HG03039 (cell line): ENCODE results near the gene CEND1.

ENCODE experiments used
- ATAC-seq: cut with Tn5 transposase; IDR thresholded peaks from one replicate; pipeline ENCODE4 v1.9.1; 2021; ENCODE audit warnings: mild to moderate bottlenecking, moderate library complexity; ENCODE audit not compliant: unreplicated experiment

CEND1 gene

DNA sequence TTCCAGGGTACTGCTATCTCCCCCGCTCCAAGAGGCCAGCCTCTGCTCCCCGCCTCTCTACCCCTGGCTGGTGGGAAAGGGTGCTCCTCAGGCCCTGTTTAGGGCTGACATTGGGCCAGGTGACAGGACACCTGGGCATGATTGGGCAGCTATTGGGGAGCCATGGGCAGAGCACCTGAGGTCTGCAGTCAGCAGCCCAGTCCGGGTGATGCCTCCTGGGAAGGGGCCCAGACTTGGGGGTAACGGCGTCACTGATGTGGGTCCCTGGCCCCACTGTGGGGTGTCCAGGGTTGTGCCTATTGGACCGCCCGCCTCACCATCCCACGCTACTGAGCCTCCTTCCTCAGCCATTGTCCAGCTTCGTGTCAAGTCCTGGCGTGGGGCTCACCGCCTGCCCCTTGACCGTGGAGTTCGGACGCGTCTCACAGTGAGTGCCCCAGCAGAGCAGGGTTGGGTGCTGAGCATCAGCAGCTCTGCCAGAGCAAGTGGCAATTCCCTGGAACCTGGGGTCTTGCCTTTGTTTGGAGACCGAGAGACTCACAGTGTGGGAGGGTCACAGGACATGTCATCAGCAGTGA is 9.8 kb downstream of the CEND1 start:
- no peak for ATAC-seq

DNA sequence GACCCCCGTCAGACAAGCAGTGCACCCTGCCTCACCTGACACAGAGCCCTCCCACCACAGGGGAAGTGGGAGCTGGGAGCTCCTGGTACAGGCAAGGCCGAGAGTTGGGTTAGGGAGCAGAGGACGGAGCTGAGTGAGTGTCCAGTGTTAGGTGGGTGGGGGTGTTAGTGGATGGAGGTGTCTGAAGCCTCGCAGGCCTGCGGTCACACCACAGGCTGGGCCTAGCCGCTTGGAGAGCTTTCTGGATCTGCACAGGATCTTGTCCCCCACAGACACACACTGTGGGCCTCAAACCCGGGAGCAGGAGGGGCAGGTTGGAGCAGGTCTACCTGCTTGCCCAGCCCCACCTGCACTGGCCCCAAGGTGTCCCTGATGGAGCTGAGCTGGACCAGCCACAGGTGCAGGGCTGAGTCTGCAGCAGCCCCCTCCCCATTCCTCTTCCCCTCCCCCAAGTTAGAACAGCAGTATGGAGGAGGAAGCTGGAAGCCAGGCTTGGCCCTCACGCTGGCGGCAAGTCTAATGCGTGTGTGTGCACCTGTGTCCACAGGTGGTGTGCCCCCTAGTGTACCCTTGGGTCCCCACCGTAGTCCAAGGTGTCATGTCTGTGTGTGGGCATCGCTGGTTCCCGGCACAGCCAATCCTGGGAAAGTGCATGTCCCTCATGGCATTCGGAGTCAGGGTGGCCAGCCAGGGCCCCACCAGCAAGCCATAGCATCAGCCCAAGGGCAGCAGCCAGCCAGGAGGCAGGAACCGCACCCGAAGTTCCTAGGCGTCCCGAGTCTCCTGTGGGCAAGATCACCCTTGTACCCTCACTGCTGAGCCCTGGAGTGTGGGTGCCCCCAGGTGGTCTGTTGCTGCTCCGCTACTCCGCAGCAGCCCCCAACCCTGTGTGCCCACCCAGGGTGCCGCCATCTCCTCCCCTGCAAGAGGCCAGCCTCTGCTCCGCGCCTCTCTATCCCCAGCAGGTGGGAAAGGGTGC is 10.6 kb downstream of the CEND1 start:
- no peak for ATAC-seq

DNA sequence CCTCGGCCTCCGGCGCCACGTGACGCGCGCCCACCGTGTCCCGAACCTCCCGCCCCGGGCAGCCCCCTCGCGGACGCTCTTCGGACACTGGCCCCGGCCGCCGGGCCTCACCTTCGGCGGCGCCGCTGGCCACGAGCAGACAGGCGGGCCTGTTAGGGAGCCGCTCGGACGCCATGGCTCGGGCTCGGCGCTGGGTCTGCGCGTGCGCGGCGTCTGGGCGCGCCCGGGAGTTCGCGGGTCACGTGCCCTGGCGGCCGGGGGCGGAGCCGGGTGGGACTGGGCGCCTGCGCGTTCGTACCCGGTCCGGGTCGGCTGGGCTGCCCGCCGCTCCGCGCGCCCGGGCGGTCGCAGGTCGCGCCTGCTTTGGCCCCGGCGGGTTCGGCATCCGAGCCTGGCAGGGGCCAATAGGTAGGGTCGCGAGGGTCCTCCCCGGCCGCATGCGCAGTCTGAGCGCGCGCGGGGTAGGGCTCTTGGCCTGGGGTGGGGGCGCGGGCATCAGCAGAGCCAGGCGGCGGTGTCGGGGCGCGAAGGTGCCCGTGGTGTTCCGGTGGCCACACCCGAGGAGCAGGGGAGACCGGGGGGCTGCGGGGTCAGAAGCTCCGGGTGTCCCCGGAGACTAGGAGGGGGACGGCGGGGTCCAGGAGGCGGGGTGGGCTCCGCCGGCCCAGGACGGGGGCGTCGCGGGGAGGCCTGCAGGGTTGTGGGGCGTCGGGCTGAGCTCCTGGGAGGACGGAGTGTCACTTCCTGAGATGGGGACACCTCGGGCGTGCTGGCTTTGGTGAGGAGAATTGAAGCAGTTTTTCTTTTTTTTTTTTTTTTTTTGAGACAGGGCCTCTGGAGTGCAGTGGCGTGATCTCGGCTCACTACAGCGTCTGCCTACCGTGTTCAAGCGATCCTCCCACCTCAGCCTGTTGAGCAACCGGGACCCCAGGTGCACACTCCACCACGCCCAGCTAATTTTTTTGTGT is 12.3 kb downstream of the CEND1 start, which contains the start of gene GATD1:
TSS of gene GATD1 (minus strand) at position 200 of the 968 bp plus-strand sequence. CDS start at position 175, 25 bp downstream.
- ATAC-seq = peak; percentile 60

DNA sequence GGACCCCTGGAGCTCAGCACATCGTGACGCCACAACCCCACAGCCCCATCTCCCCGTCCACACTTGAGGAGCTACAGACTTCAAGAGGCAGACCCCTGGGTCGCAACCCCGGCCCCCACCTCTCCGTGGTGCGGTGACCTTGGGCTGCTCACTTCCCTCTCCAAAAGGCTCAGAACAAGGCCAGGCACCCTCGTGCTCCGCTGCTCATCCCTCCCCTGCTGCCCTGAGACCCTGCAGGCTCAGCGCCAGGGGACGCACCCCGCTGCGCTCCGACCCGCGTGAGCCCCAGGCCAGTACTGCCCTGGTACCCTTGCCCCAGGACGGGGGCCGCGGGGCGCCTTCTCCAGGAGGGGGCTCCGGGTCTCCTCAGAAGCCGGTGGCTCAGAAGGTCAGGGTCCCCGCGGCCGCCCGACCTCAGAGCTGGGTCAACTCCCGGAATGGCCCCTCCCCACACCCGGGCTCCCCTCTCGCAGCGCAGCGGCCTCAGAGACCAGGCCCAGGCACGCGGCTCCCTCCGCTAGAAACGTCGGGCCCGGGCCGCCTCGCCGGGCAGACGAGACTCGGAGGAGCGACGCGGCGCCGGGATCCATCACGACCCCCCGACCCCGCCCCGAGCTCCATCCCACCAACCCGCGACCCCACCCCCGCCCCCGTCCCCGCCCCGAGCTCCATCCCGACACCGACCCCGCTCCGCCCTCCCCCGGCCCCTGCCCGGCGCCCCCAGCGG is 13.2 kb downstream of the CEND1 start:
- peak; percentile 19 for ATAC-seq

DNA sequence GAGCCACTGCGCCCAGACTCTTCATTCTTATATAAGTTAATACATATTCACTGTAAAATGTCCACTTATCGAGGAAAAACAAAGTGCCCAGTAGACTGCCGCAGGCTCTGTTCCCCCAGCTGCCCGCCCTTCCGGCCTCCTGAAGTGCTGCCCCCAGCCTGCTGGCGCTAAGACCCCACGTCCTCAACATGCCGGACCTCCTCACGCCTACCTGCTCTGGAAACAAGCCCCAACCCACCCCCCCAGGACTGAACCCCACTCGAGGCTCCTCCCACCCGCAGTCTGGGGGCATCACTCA is 13.7 kb downstream of the CEND1 start:
- ATAC-seq = no peak

DNA sequence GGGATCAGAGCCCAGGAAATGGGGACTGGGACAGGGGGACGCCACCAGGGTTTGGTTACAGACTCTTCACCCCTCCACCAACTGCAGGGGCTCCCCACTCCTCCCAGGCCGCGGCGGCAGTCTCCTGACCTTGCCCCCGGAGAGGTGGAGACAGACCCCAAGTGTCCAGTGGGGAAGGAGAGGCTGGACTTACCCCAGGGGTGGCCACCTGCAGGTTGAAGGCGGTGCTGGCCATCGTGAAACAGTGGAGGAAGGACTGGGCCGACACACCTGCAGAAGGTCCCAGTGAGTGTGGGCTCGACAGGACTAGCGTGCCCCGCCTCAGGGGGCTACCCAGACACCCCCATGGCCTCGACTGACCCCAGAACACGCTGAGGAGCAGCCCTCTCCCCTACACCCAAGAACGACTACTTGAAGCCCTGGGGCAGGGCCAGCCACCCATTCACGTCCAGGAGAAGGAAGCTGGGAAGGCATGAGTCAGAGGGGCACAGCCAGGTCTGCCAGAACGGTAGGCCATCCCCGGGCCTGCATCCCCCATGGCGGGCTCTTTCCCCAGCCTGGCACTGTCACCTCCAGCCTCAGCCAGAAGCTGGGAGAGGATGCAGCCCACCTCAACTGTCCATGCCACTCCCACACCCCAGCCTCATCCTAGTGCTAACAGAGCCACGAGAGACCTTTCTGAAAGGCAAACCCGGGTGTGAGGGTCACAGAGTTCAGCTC is 14.9 kb downstream of the CEND1 start:
- no peak for ATAC-seq

DNA sequence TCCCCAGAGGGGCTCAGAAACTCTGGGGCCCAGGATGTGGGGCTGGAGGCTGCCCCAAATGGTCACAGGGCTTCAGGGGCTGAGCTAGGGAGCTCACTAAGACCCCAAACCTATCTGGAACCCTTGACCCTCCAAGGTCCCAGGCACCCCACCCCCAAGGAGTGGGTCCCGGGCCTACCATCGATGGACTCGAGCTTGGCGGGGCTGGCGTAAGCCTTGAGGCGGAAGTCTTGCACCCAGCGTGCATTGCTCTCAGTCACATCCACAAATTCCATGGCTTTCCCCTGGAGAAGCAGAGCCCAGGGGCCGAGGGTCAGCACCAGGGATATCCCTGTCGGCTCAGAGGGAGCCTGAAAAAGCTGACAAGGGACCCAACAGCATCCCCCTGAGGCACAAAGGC is 16.1 kb downstream of the CEND1 start:
- ATAC-seq = no peak

DNA sequence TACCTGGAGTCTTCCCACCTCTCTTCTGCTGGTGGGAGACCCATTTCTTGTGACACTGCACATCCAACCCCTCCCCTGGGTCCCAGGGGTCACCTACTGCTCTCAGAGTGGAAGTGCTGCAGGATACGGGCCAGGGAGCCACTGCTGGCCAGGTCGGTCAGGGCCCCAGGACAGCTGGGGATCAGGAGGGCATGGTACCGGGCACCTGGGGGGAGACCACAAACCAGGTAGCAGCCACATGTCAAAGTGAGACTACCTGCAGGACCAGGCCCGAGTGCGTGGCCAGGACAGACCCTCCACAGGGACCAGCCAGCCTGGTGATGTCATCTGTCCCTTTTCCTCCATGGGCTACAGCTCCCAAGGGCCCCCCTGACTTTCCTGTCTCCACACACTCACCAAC is 16.5 kb downstream of the CEND1 start:
- no peak for ATAC-seq

DNA sequence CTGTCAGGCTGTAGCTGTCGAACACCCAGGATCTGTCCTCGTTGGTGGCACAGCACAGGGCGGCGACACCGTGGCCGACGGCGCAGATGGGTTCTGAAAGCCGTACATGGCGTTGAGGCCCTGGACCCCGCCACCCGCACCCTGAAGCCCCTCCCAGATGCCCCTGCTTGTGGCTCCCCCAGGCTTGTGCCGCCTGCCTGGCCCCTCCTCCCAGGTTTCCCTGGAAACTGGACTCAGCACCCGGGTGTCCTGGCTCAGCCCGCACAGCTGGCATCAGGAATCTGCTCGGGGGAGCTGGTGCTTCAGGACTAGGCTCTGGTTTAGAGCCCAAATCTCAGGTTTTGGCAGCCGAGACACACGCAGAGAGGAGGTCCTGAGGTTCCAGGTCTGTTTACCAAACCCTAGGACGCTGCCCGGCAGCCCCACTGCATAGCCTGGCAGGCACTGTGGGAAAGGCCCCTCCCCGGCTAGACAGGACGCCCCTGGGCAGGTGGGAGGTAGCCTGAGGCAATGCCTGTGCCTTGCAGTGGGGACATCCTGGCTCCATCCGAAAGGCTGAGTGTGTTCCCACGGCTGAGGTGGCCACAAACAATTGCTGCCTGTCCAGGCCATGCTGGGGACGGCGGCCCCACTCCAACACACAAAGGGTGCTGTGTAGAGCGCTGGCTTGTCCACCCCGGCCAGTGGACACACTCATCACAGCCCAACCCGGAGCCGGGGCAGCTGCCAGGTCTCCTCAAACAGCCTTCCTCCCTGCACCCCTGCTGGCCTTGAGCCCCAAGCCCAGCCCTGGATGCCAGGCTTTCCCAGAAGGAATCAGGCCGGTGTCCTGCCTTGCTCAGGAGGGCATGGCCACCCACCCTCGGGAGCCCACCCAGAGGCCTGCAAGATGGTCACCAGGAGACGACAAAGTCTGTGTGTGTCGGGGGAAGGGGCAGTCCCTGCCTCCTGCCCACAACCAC is 17.2 kb downstream of the CEND1 start:
- no peak for ATAC-seq

DNA sequence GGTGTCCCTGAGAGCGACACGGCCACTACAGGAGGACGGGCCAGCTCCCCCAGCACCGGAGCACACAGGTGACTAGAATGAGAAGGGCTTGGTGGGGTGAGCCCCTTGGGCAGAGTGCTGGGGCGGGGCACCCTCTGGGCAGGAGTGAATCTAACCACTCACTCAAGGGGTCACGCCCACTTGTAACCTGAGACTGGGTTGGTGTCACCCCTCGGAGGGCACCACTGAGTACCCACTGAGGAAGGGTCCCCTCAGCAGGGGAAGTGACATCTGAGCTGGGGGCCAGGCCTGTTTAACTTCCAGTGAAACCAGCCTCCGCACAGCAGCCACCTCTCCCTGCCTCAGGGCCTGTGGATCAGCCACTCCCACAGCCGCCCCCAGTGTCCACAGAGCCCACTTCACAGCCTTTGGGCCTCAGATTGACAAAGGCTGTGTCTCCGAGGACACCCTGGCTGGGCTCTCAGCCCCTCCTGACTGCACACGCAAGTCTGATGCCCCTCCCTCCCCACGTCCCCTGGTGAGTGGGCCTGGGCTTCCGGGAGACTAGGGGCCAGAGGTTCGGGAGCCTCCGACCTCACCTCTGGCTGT is 18.2 kb downstream of the CEND1 start:
- ATAC-seq = no peak

DNA sequence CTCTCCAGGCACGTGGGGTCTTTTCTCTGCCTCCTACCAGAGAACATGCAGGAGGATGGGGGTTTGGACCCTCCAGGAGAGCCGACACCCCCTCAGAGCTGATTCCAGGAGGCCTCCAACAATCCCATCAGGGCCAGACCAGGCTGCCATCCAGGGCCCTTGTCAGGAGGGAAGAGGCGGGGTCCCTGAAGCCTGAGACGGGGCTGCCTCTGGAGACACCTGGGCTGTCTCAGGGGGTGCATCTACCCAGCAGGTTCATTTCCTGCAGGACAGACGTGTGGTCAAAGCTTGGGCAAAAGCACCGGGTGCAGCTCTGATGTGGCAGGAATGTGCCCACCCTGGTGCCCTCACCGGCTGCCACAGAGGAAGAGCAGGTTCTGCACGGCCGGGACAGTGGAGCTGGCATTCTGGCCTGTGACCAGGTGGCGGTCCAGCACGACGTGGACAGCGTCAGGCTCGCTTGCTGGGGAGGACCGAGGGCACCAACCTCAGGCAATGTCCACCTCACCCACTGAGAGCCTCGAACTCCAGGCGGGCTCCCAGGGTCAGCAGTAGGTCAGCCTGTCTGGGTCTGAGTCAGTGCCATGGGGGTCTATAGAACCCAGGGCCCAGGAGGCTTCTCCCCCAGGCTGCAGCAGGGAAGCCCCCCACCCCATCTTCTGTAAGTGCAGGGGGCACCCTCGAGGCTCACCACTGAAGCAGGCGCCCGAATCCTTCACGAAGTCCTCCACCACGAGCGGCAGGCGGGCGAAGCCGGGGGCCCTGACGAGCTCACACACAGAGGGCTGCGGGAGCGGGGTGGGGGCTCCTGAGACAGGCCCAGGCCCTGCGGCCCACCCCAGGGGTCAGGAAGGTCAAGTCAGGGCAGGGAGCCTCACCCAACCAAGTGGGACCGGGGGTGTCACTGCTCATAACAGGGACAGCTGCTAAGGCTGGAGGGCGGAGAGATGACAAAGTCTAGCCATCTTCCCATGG is 19.0 kb downstream of the CEND1 start:
- no peak for ATAC-seq

DNA sequence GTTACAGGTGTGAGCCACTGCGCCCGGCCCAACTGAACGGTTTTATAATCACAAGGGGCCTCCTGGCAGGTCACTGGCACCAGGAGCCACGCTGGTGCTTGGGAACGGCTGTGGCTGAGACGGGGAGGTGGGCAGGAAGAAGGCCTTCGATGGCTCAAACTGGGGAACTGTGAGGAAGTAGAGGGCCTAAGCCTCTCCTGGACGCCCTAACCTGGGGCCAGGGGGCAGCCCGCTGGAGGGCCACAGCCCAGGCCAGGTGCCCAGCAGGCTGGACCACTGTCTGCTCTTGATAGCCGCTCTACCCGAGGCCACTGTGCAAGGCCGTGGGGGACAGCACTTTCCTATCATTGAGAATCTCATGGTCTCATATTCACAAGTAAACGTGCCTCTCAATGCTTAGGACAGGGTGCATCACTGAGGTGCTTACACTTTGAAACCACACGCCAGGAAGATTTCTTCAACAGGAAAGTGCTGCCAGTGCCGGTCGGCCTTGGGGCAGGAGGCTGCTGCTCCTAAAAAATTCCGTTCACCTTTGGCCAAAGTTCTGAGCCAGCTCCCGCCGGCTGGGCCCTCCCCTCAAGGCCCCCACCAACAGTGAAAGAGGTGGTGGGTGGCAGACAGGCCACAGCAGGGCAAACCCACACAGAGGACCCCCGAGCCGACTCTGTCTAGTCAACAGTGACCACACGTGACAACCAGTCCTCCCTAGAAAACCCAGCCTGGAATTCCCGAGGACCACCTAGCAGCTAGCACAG is 19.8 kb downstream of the CEND1 start:
- no peak for ATAC-seq

DNA sequence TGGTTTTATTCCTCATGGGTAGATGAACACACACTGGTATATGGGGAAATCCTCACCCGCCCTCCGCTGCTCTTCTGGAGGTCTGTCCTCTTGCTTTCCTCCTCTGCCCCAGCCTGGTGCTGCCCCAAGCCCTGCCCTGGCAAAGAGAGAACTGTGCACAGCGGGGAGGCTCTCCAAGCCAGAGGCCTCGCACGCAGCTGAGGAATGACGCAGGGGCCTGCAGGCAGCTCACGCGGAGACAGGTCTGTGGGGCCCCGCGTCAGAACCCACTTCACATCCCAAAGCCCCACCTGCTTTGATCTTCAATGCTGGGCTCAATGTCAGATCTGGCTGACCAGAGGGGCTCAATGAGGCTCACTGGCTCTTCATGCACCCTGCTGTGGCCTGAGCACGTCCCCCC is 22.7 kb downstream of the CEND1 start:
- no peak for ATAC-seq

DNA sequence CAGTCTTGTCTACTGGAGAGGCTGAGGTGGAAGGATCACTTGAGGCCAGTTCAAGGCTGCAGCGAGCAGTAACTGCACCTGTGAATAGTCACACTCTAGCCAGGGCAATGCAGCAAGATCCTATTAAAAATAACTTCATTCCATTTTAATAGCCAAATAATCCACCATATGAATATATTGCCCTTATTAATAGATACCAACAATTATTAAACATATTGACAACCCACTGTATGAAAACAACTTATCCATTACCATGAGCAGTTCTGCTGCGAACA is 23.0 kb downstream of the CEND1 start:
- ATAC-seq = no peak

DNA sequence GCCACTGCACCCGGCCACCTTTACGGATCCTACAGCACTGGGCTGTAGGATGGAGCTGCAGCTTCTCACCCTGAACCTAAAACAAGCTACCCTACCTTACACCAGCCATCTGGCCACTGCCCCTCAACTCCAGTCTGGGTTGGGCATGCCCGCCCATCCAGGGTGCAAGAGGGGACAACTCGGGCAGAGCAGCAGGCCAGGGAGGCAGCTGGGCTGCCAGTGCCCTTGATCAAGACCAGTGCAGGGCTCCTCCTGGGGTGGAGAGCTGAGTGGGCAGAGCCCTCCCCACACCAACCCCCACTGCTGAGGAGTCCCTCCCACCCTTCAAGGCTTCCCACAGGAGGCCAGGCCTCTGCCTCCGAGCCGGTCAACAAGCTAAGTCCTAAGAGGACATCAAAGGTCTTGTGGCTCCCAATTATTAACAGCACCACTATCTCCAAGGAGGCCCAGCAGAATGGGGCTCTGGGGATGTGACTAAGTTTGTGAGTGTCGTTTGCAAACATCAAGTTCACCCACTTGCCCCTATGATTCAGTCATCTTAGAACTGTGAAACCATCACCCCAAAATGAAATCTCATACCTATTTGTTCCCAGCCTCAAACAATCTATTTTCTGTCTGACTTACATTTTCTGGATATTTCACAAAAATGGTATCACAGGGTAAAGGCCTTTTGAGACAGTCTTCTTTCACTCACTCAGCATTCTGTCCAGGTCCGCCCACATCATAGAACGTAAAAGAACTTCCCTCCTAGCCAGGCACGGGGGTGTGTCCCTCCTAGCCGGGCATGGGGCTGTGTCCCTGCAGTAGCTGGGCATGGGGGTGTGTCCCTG is 23.6 kb downstream of the CEND1 start:
- ATAC-seq = no peak

DNA sequence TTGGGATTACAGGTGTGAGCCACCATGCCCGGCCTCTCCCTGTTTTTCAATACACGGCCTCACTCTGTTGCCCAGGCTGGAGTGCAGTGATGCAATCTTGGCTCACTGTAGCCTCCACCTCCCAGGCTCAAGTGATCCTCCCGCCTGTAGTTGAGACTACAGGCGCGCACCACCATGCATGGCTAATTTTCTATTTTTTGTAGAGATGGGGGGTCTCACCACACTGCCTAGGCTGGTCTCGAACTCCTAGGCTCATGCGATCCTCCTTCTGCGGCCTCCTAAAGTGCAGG is 24.1 kb downstream of the CEND1 start:
- no peak for ATAC-seq
